Glutamatergic neuron (in vitro differentiated cells): Measurements from ENCODE around the gene ZNF12. TPM values are rescaled to one million over a fixed set of nuclear protein-coding genes. Genes with fewer than 3 reads are reported as not detected.

Experiments used
- DNase-seq: peaks from one replicate; pipeline ENCODE4 v3.0.0; 2022
- H3K27ac Mint-ChIP-seq: one replicate; pipeline ENCODE4 v1.8.0; 2020; ENCODE audit warnings: mild to moderate bottlenecking, mixed read lengths, inconsistent platforms; ENCODE audit not compliant: unreplicated experiment
- H3K27me3 Mint-ChIP-seq: one replicate; pipeline ENCODE4 v1.8.0; 2020; ENCODE audit warnings: mild to moderate bottlenecking, moderate library complexity, mixed read lengths, inconsistent platforms; ENCODE audit not compliant: unreplicated experiment
- H3K36me3 Mint-ChIP-seq: one replicate; pipeline ENCODE4 v1.8.0; 2020; ENCODE audit warnings: mild to moderate bottlenecking, mixed read lengths, inconsistent platforms; ENCODE audit not compliant: unreplicated experiment
- H3K4me1 Mint-ChIP-seq: one replicate; pipeline ENCODE4 v1.8.0; 2020; ENCODE audit warnings: mild to moderate bottlenecking, low read depth, mixed read lengths, inconsistent platforms; ENCODE audit not compliant: unreplicated experiment
- H3K4me3 Mint-ChIP-seq: one replicate; pipeline ENCODE4 v1.8.0; 2020; ENCODE audit warnings: mild to moderate bottlenecking, mixed read lengths, inconsistent platforms; ENCODE audit not compliant: unreplicated experiment
- H3K9me3 Mint-ChIP-seq: one replicate; pipeline ENCODE4 v1.8.0; 2020; ENCODE audit warnings: mild to moderate bottlenecking, moderate library complexity, mixed read lengths, inconsistent platforms; ENCODE audit not compliant: unreplicated experiment
- CTCF ChIP-seq: fragments of 200-600 bp; sonication (generic); IDR thresholded peaks from one replicate; pipeline ENCODE4 v1.5.0; 2021; ENCODE audit not compliant: partially characterized antibody, unreplicated experiment
- total RNA-seq: library from RNA; stranded (reverse); fragmentation: NEBNext Ultra II Directional; extraction: Animal tissue kit (Norgen Biotek cat#: 25700); gene quantifications from one replicate; pipeline ENCODE4 v1.2.1, GENCODE V29; 2021; ENCODE audit not compliant: unreplicated experiment

The ZNF12 gene
- total RNA-seq, 1 donor from 2014 or later: 19.6 TPM

DNA sequence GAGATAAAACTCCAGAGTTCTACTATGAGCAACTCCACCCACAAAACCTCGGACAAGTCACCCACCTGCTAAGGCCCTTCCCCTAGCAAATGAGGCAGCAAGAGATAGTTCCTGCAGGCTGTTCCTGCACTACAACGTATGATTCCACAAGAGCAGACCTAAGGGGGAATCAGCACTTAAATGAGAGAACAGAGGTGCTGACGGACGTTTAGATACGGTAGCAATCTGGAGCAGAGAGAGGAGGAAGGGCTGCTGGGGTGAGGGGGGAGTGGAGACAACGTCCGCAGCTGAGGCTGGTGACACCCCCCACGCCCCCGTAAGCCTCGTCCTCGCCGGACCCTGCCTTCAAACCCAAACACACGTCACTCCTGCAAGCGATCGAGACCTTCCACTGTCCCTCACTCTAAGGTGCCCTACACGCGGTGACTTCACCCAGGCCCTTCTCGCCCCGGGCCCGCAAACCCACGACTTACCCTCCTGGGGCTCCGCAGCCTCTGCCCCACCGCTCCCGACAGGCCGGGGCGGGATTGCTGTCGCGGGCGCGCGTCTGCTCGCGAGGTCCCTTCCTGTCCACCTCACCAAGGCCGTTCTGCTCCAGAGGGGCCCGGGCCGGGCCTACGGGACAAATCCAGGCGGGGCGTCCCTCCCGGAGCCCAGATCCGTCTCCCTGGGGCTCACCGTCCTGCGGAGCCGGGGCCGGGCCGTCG, 635 bp downstream of the ZNF12 start:
- Mint-ChIP-seq H3K4me1 (peaks cover 19% of the 10 kb centered on the region), H3K9me3 (peaks cover 10% of the 10 kb centered on the region), H3K4me3 (peak overlapping the region; percentile 96), H3K27me3 (peaks cover 8% of the 10 kb centered on the region), H3K27ac (peak overlapping the region; percentile 82), H3K36me3 (peaks cover 23% of the 10 kb centered on the region)
- no peak for TF ChIP-seq CTCF
- peak; percentile 52 for DNase-seq

DNA sequence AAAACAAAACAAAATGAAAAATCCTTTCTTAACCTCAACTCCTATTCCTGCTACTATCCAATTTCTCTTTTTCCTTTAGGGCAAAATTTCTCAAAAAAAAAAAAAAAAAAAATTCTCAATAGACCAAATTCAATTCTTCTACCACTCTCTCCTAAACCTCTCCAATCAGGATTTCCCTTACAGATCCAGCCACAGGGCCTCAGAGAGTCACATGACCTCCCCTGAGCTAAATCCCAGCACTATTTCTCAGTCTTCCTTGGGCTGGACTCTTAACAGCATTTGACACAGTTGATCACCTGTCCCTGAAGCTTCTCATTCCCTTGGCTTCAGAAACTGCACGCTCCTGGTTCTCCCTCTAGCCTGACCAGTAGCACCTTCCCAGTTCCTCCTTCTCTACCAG, 4.9 kb downstream of the ZNF12 start:
- peaks cover 19% of the 10 kb centered on the region for H3K4me1 Mint-ChIP-seq

DNA sequence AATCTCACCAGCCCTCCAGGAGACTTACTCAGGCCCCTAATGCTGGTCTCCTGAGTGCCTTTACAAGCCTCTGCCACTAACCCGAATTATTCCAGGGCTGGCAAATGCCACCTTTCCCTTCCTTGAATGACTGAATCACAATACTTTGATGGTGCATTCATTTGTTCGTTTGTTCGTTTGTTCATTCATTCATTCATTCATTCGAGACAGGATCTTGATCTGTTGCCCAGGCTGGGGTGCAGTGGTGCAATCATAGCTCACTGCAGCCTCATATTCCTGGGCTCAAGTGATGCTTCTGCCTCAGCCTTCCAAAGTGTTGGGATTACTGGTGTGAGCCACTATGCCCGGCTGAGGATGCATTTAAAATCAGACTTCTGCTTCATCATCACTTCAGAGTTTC, 6.0 kb downstream of the ZNF12 start:
- DNase-seq: no peak
- Mint-ChIP-seq H3K36me3 (peaks cover 38% of the 10 kb centered on the region), H3K27me3 (no peaks in the 10 kb centered on the region), H3K27ac (peak overlapping the region; percentile 41), H3K4me3 (peak overlapping the region; percentile 36), H3K4me1 (peaks cover 18% of the 10 kb centered on the region), H3K9me3 (peaks cover 11% of the 10 kb centered on the region)
- no peak for TF ChIP-seq CTCF

More for the DNA sequence above, 4.9 kb downstream of the ZNF12 start:
- peak overlapping the region; percentile 41 for H3K27ac Mint-ChIP-seq
- DNase-seq: no peak
- peaks cover 38% of the 10 kb centered on the region for H3K36me3 Mint-ChIP-seq
- peaks cover 12% of the 10 kb centered on the region for H3K9me3 Mint-ChIP-seq
- no peak for TF ChIP-seq CTCF
- H3K27me3 Mint-ChIP-seq: no peaks in the 10 kb centered on the region
- H3K4me3 Mint-ChIP-seq: peak overlapping the region; percentile 36

DNA sequence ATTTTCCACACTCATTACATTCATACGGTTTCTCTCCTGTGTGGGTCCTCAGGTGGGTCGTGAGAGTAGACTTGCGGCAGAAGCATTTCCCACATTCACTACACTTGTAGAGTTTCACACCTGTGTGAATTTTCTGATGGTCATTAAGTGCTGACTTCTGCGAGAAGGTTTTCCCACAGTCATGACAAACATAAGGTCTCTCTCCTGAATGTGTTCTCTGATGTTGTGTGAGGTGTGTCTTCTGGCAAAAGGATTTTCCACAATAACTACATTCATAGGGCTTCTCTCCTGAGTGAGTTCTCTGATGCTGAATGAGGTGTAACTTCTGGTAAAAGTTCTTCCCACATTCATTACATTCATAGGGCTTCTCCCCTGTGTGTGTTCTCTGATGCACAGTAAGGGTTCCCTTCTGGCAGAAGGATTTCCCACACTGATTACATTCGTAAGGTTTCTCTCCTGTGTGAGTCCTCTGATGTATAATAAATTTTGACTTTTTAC, 15.1 kb downstream of the ZNF12 start:
- H3K4me3 Mint-ChIP-seq: no peak overlapping the region
- peaks cover 36% of the 10 kb centered on the region for H3K9me3 Mint-ChIP-seq
- no peak overlapping the region for H3K27ac Mint-ChIP-seq
- DNase-seq: no peak
- TF ChIP-seq CTCF: no peak
- H3K36me3 Mint-ChIP-seq: peaks cover 24% of the 10 kb centered on the region
- H3K4me1 Mint-ChIP-seq: no peaks in the 10 kb centered on the region
- peaks cover under 1% of the 10 kb centered on the region for H3K27me3 Mint-ChIP-seq

DNA sequence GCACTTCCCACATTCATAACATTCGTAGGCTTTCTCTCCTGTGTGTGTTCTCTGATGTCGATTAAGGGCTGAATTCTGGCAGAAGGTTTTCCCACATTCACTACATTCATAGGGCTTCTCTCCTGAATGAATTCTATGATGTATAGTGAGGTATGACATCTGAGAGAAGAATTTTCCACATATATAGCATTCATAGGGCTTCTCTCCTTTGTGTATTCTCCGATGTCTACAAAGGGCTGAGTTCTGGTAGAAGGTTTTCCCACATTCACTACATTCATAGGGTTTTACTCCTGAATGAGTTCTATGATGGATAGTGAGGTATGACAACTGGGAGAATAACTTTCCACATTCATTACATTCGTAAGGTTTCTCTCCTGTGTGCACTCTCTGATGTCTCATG, 15.6 kb downstream of the ZNF12 start:
- no peak overlapping the region for H3K27ac Mint-ChIP-seq
- H3K36me3 Mint-ChIP-seq: peaks cover 29% of the 10 kb centered on the region
- peaks cover 41% of the 10 kb centered on the region for H3K9me3 Mint-ChIP-seq
- DNase-seq: no peak
- no peak overlapping the region for H3K4me3 Mint-ChIP-seq
- no peaks in the 10 kb centered on the region for H3K4me1 Mint-ChIP-seq
- peaks cover 2% of the 10 kb centered on the region for H3K27me3 Mint-ChIP-seq
- no peak for TF ChIP-seq CTCF
